Measurements from ENCODE around the gene HBS1L.

GRCh38 chr6:135104199-135104598, 49.6 kb upstream of the HBS1L start:
- no peak for TF ChIP-seq POLR2A (IDR thresholded peaks at IDR 0.05; ENCODE audit: low read length)
- TF ChIP-seq GATA1 (IDR thresholded peaks at IDR 0.05; ENCODE audit: low read depth, low read length): no peak
